Measurements from ENCODE around the gene PLXNA2. TPM values are rescaled to one million over a fixed set of nuclear protein-coding genes. Genes with fewer than 3 reads are reported as not detected.

PLXNA2 gene
- total and polyA plus RNA-seq, 2 of the 13 experiments (the other 11 are each of a cell fraction or from before 2014, with no cell fraction given), result 1.1 to 2.1 TPM

- in situ Hi-C loops (cut with HindIII; ENCODE audit: extremely low pct_ligation_motif_present, low pct_unique_long_range_greater_than_20kb) (no loop called here), intact Hi-C loops (cut with micrococcal nuclease; ENCODE audit: unreplicated experiment) (no loop called here)
- ATAC-seq, result no peak
- H3K36me3 ChIP-seq (replicated peaks in 1 of 2; ENCODE audit: control insufficient read depth in 1 of 2, insufficient read depth in 2 of 2, low read length in 2 of 2), result no peaks in the 10 kb centered on the region
- WGBS (ENCODE audit: low lambda C conversion rate), result 91% methylated on average over 3 of the region's 3 CpGs
- BruUV-seq (replicated peaks), result no TSS peak
- no peak overlapping the region for H3K4me3 ChIP-seq (replicated peaks in 1 of 3; ENCODE audit: insufficient read depth in 1 of 3, low read depth in 2 of 3, low read length in 3 of 3)
- H2AFZ ChIP-seq (ENCODE audit: low read length), result no peak overlapping the region
- POLR2A ChIA-PET, result interaction anchor here (0.7 kb wide), 1 partner anchor 22 kb away, joined by 6 read pairs; no protein-coding TSS in a partner anchor
- no peaks in the 10 kb centered on the region for H4K20me1 ChIP-seq (ENCODE audit: insufficient read depth, low read length)
- H3K27me3 ChIP-seq (ENCODE audit: control insufficient read depth in 1 of 2, insufficient read depth in 2 of 2, low read length in 2 of 2), result no peaks in the 10 kb centered on the region
- H3K79me2 ChIP-seq (ENCODE audit: insufficient read depth, low read length), result no peaks in the 10 kb centered on the region
- H3K9ac ChIP-seq (ENCODE audit: insufficient read depth, low read depth, low read length), result no peak overlapping the region
- H3K9me3 ChIP-seq (ENCODE audit: low read length), result no peaks in the 10 kb centered on the region
- no peak overlapping the region for H3K27ac ChIP-seq (ENCODE audit: extremely low read length, insufficient read depth, low read length)
- H3K4me2 ChIP-seq (ENCODE audit: low read depth, low read length), result no peak overlapping the region
- H3K4me1 ChIP-seq (ENCODE audit: insufficient read depth, low read length), result peaks cover 38% of the 10 kb centered on the region
- no peak for TF ChIP-seq MLXIP (CRISPR knock-in tag; IDR thresholded peaks at IDR 0.05; ENCODE audit: borderline replicate concordance)
- no peak for TF ChIP-seq ZBTB7A (CRISPR knock-in tag; IDR thresholded peaks at IDR 0.05)
- no peak for TF ChIP-seq FOXA3 (CRISPR knock-in tag; IDR thresholded peaks at IDR 0.05)
- no peak for TF ChIP-seq ZNF17 (CRISPR knock-in tag; IDR thresholded peaks at IDR 0.05)
- no peak for TF ChIP-seq RFXAP (CRISPR knock-in tag; IDR thresholded peaks at IDR 0.05; ENCODE audit: borderline replicate concordance)
- TF ChIP-seq KDM3A (CRISPR knock-in tag; IDR thresholded peaks at IDR 0.05; ENCODE audit: low read depth), result no peak
- no peak for TF ChIP-seq PHF5A (CRISPR knock-in tag; IDR thresholded peaks at IDR 0.05; ENCODE audit: low read depth, unreplicated experiment)
- TF ChIP-seq ZHX2 (IDR thresholded peaks at IDR 0.05; ENCODE audit: low read depth), result no peak
- no peak for TF ChIP-seq ZHX2 (CRISPR knock-in tag; IDR thresholded peaks at IDR 0.05; ENCODE audit: borderline replicate concordance)
- no peak for TF ChIP-seq ZNF33A (CRISPR knock-in tag; IDR thresholded peaks at IDR 0.05; ENCODE audit: borderline replicate concordance)
- no peak for TF ChIP-seq STAG1 (CRISPR knock-in tag; IDR thresholded peaks at IDR 0.05)
- TF ChIP-seq ZNF546 (CRISPR knock-in tag; conservative IDR thresholded peaks at IDR 0.05), result no peak
- no peak for TF ChIP-seq ZNF639 (CRISPR knock-in tag; conservative IDR thresholded peaks at IDR 0.05)
- no peak for TF ChIP-seq HNRNPLL (IDR thresholded peaks at IDR 0.05; ENCODE audit: low read depth, low read length, poor library complexity, severe bottlenecking)
- DNase-seq (ENCODE audit: low spot score), result no peak
- no peak for FAIRE-seq
- CTCF ChIA-PET (ENCODE audit: low intra/inter-chr PET ratio, low total read pairs), result no interaction called here
Observed at GRCh38 chr1:208185801-208186231, 58.4 kb downstream of the PLXNA2 start.

Data from HepG2 (cell line).